ENCODE results near the gene ZNF816.

GRCh38 chr19:52917531-52917930 lies 45.1 kb downstream of the ZNF816 start:
- TF ChIP-seq, protein P1, sequence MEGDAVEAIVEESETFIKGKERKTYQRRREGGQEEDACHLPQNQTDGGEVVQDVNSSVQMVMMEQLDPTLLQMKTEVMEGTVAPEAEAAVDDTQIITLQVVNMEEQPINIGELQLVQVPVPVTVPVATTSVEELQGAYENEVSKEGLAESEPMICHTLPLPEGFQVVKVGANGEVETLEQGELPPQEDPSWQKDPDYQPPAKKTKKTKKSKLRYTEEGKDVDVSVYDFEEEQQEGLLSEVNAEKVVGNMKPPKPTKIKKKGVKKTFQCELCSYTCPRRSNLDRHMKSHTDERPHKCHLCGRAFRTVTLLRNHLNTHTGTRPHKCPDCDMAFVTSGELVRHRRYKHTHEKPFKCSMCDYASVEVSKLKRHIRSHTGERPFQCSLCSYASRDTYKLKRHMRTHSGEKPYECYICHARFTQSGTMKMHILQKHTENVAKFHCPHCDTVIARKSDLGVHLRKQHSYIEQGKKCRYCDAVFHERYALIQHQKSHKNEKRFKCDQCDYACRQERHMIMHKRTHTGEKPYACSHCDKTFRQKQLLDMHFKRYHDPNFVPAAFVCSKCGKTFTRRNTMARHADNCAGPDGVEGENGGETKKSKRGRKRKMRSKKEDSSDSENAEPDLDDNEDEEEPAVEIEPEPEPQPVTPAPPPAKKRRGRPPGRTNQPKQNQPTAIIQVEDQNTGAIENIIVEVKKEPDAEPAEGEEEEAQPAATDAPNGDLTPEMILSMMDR (IDR thresholded peaks at IDR 0.05): no peak
- no peak for TF ChIP-seq POLR2A (IDR thresholded peaks at IDR 0.05)

All from esophagus squamous epithelium (tissue), 4 donors.